Osteocyte (in vitro differentiated cells): Measurements from ENCODE around the gene APP. TPM values are rescaled to one million over a fixed set of nuclear protein-coding genes. Genes with fewer than 3 reads are reported as not detected.

Experiments
- DNase-seq: peaks from one replicate; pipeline ENCODE4 v3.0.0; 2021; ENCODE audit warnings: mixed read lengths; ENCODE audit not compliant: unreplicated experiment; ENCODE audit errors: extremely low spot score
- H3K27ac Mint-ChIP-seq: one replicate; pipeline ENCODE4 v1.8.0; 2021; ENCODE audit warnings: mild to moderate bottlenecking, mixed read lengths; ENCODE audit not compliant: unreplicated experiment
- H3K27me3 Mint-ChIP-seq: one replicate; pipeline ENCODE4 v1.8.0; 2021; ENCODE audit warnings: mixed read lengths; ENCODE audit not compliant: unreplicated experiment
- H3K36me3 Mint-ChIP-seq: one replicate; pipeline ENCODE4 v1.8.0; 2021; ENCODE audit warnings: mixed read lengths; ENCODE audit not compliant: unreplicated experiment
- H3K4me1 Mint-ChIP-seq: one replicate; pipeline ENCODE4 v1.8.0; 2021; ENCODE audit warnings: mixed read lengths; ENCODE audit not compliant: unreplicated experiment
- H3K4me3 Mint-ChIP-seq: one replicate; pipeline ENCODE4 v1.8.0; 2021; ENCODE audit warnings: mild to moderate bottlenecking, moderate library complexity, mixed read lengths; ENCODE audit not compliant: unreplicated experiment
- H3K9me3 Mint-ChIP-seq: one replicate; pipeline ENCODE4 v1.8.0; 2021; ENCODE audit warnings: mixed read lengths; ENCODE audit not compliant: unreplicated experiment
- CTCF ChIP-seq: fragments of 200-600 bp; sonication (generic); IDR thresholded peaks from 2 replicates; pipeline ENCODE4 v1.5.0; 2021; ENCODE audit warnings: antibody characterized with exemption, mild to moderate bottlenecking, moderate library complexity
- total RNA-seq: library from RNA; stranded (reverse); gene quantifications from 2 replicates; pipeline ENCODE4 v1.2.1, GENCODE V29; 2021

APP gene
- total RNA-seq, 1 donor from 2014 or later, result 698 TPM

DNA sequence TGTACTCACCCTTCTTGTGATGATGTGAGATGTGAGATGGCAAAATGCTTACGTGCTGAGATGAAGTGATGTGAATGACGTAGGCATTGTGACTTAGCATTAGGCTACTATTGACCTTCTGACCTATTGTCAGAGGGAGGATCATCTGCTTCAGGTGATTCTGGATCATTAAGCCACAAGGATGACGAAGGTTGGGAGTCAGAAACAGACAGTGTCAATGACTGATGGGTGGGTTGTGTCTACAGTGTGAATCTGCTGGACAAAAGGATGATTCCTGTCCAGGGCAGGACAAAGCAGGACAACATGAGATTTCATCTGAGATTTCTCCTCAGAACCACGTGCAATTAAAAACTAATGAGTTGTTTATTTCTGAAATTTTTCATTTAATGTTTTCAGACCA, 306.8 kb downstream of the APP start:
- no peak for DNase-seq
- Mint-ChIP-seq H3K4me3 (no peak overlapping the region), H3K9me3 (no peaks in the 10 kb centered on the region), H3K4me1 (peaks cover 7% of the 10 kb centered on the region), H3K27me3 (no peaks in the 10 kb centered on the region), H3K36me3 (no peaks in the 10 kb centered on the region), H3K27ac (no peak overlapping the region)
- no peak for TF ChIP-seq CTCF

DNA sequence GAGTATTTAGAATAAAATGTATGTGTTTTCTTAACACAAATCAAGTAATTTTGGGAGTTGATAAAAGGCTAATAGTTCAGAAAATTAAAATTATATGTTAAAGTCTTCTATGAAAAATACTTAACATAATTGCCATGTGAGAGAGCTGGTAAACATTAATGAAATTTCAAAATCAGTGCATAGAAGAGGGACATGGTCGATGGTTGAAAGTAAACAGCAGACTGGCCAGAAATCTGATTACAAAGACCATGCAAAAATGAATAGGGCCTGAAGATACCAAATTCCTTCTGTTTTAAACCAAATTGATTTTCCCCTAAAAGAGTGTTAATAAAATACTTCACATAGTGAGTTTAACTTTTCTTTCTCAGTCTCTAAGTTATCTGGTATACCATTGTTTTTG, 307.5 kb downstream of the APP start:
- H3K9me3 Mint-ChIP-seq, result no peaks in the 10 kb centered on the region
- DNase-seq, result no peak
- no peaks in the 10 kb centered on the region for H3K27me3 Mint-ChIP-seq
- H3K36me3 Mint-ChIP-seq, result no peaks in the 10 kb centered on the region
- no peak for TF ChIP-seq CTCF
- H3K27ac Mint-ChIP-seq, result no peak overlapping the region
- peaks cover 9% of the 10 kb centered on the region for H3K4me1 Mint-ChIP-seq
- H3K4me3 Mint-ChIP-seq, result no peak overlapping the region

DNA sequence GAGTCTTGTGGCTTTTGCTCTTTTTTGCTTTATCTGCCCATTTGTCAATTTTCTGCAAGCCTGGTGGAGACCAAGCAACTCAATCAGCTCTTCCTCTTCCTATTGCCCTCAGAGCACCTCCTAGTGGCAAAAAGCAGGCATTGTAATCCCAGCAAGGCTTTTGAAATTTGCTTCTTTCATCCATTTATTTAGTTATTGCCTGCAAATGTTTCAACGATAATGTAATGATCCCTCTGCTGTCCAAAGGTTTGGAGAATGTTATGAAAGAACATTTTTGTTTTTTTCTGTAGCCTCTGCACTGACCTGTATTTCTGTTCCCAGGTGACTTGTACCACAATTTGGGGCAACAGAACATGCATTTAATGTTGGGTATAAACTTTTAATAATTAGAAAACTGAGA, 308.0 kb downstream of the APP start:
- H3K36me3 Mint-ChIP-seq, result no peaks in the 10 kb centered on the region
- H3K27ac Mint-ChIP-seq, result no peak overlapping the region
- H3K4me3 Mint-ChIP-seq, result no peak overlapping the region
- peaks cover 14% of the 10 kb centered on the region for H3K4me1 Mint-ChIP-seq
- H3K27me3 Mint-ChIP-seq, result no peaks in the 10 kb centered on the region
- DNase-seq, result no peak
- TF ChIP-seq CTCF, result peak; percentile 59
- no peaks in the 10 kb centered on the region for H3K9me3 Mint-ChIP-seq

GRCh38 chr21:25862112-25862511, 308.5 kb downstream of the APP start:
- no peak for DNase-seq
- H3K9me3 Mint-ChIP-seq, result no peaks in the 10 kb centered on the region
- H3K4me1 Mint-ChIP-seq, result peaks cover 14% of the 10 kb centered on the region
- no peaks in the 10 kb centered on the region for H3K27me3 Mint-ChIP-seq
- no peak overlapping the region for H3K4me3 Mint-ChIP-seq
- no peak overlapping the region for H3K27ac Mint-ChIP-seq
- no peaks in the 10 kb centered on the region for H3K36me3 Mint-ChIP-seq
- no peak for TF ChIP-seq CTCF

GRCh38 chr21:25859235-25859929, 311.2 kb downstream of the APP start:
- Mint-ChIP-seq H3K27ac (no peak overlapping the region), H3K27me3 (no peaks in the 10 kb centered on the region), H3K4me3 (no peak overlapping the region), H3K36me3 (no peaks in the 10 kb centered on the region), H3K9me3 (no peaks in the 10 kb centered on the region), H3K4me1 (peaks cover 14% of the 10 kb centered on the region)
- no peak for DNase-seq
- no peak for TF ChIP-seq CTCF
